GM18511 (cell line): ENCODE results near the gene HTRA2.

ENCODE experiments used
- ATAC-seq: cut with Tn5 transposase; IDR thresholded peaks from one replicate; pipeline ENCODE4 v1.9.1; 2021; ENCODE audit warnings: mild to moderate bottlenecking, moderate library complexity; ENCODE audit not compliant: unreplicated experiment

Gene HTRA2

DNA sequence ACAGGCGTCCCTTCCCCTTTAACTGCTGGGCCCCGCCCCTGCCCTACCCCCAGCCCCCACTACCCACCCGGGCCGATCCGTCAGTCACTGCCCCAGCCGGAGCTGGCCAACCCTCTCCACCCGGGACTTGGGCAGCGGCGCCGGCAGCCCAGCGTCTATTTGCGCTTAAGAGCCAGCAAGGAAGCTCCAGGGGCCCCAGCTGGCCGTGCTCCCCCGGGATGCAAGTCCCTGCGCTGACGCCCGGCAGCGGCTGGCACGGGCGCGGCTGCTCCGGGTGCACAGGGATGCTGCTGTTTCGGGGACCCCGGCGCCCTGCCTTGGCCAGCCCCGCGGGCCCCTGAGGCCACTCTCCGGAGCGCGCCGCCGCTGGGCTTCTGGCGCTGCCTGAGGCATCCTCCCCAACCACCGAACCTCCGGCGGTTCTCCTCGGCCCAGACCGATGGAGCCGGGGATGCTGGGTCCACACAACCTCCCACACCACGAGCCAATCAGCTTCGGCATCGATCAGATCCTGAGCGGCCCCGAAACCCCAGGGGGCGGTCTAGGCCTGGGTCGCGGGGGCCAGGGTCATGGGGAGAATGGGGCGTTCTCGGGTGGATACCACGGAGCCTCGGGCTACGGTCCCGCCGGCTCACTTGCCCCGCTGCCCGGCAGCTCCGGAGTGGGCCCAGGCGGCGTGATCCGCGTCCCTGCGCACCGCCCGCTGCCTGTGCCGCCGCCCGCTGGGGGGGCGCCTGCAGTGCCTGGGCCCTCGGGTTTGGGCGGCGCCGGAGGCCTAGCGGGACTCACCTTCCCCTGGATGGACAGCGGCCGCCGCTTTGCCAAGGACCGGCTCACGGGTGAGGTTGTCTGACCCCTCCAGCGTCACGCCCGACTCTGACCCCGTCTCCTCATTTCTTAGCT lies 15.1 kb upstream of the HTRA2 start, which contains the start of gene TLX2:
Gene TLX2, plus strand, starts transcription at position 83 of the 903 bp plus-strand sequence. Its CDS starts 357 bp downstream, at position 440.
- ATAC-seq = no peak

- no peak for ATAC-seq
Observed at GRCh38 chr2:74515271-74515980, 14.3 kb upstream of the HTRA2 start.

DNA sequence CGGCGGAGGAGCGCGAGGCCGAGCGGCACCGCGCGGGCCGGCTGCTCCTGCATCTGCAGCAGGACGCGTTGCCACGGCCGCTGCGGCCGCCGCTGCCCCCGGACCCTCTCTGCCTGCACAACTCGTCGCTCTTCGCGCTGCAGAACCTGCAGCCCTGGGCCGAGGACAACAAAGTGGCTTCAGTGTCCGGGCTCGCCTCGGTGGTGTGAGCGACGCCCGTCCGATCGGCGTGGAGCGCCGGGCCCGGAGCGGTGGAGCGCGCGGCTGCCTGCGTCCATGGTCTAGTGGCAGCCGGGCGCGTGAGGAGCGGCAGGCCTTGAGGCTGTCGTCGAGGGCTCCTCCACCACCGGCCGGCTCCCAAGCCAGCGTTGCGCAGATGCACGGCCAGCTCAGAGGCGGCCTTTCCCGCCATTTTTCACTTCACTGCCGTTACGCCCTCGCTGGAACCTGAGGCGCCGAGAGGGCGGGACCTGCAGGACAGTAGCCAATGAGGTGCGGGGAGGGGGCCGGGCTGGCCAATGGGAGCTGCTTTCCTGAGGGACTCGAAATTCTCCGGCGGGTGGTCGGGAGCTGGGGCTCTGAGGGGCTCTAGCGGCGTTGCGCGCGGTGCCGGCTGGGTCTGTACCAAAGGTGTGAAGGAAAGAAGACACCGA lies 13.6 kb upstream of the HTRA2 start:
- ATAC-seq = peak; percentile 63

DNA sequence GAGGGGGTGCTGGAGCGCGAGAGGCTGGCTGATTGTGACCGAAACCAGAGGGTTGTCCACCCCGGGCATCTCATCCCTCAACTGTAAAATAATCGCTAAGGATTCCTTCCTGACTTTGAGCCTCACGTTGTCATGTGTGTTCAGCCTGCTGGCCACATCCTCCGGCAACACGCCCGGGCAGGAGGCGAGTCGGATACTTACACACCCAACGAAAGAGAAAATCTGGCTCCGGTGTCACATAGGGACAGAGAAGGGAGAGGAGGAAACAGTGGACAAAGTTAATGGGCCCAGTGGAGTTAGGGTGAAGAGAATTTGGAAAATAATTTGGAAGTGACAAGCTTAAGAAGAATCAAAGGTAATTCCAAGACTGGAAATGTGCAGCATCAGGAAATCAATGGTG lies 13.1 kb upstream of the HTRA2 start:
- no peak for ATAC-seq

DNA sequence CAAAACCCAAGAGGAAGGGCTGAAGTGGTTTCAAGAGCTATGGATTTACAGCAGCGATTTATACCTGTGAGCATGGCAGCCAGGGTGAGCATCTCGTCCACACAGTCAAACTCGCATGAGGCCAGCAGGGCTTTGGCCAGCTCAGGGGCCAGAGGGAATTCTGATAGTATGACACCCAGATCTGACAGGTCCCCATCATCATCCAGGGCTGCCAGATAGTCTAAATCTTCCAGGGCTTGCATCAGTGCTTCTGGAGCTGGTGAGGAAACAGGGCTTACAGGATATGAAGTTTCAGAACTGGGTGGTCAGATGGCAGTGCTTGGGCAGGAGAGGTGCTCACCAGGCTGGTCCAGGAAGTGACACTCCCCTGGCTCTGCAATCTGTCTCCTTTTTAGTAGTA lies 7.2 kb upstream of the HTRA2 start:
- no peak for ATAC-seq

GRCh38 chr2:74524005-74524404 lies 5.7 kb upstream of the HTRA2 start:
- ATAC-seq = no peak

GRCh38 chr2:74524955-74525716 lies 4.6 kb upstream of the HTRA2 start:
- no peak for ATAC-seq

DNA sequence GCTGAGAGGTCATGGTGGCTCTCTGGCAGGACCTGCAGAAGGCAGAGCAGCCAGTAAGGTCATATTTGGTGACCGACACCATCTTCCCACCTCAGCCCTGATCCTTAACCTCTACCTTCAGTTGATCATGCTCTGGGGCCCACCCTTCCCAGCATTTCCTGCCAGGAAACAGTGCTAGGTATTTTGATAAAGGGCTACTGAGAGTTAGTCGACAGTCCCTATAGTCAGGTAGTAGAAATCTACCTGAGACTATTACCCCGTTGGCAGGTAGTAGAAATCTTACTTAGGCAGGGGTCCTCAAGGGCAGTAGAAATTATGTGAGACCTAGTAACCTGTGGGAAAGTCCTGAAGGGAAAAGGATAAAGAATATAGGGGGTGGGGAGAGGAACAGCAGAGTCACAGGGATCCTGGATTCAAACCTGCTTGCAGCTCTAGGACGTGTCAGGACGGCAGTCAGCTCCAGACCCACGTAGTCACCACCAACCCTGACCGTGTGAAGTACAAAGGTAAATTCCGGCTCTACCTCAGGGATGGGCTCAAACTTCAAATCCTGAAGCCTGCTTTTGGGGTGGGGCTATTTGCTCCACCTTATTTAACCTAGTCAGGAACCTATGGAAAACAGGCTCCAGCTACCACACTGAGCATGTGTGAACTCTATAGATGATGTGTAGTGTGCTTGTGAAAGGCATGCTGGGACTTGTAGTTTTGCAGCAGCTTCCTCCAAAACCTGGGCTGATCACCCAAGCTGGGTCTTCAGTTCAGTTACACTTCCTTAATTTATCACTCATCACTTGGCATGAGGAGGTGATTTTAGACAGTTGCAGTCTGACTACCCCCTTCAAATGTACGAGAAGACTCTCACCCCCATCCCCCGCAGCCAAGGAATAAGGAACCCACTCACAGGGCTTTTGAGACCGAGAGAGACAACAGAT lies 3.8 kb upstream of the HTRA2 start, which contains the start of gene DQX1:
Gene DQX1, minus strand, starts transcription at position 515 of the 932 bp plus-strand sequence. Its CDS starts 502 bp downstream, at position 13.
- no peak for ATAC-seq

- ATAC-seq = no peak
Observed at GRCh38 chr2:74526649-74527230, 3.0 kb upstream of the HTRA2 start.

GRCh38 chr2:74527741-74528140 lies 2.0 kb upstream of the HTRA2 start:
- no peak for ATAC-seq

DNA sequence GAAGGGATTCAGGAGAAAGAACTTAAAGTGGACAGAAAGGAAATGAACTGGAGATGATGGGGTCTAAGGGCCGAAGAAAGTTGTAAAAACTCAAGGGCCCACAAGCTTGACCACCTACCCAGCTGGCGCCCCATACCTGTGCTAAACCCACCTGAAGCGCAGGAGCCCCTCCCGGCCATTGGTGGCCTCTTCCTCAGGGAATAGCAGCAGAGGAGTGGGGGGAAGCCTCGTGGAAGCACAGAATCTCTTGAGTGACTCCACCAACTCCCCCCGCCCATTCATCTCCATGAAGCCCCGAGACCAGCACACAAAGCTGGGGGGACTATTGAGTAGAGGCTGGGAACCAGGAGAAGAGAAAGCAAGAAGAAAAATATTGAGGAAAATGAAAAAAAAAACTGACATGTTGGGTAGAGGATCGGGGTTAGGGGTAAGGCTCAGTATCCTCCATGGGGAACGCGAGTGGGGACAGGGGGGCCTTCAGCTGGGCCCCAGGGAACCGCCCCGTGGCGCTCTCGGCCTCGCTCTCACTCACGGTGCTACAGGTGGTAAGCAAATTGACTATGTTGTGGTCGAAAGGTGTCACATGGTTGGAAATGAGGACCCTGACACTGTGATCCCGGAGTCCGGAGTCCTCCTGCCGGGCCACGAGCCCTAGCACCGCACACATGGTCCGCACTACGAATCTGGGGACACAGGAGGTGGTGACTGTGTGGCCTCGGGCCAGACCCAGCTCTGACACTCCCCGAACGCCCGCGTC lies 955 bp upstream of the HTRA2 start:
- ATAC-seq = peak; percentile 6

GRCh38 chr2:74530239-74531187 lies 780 bp downstream of the HTRA2 start:
- peak; percentile 33 for ATAC-seq

- no peak for ATAC-seq
Observed at GRCh38 chr2:74531666-74532065, 1.9 kb downstream of the HTRA2 start.

GRCh38 chr2:74532222-74532621 lies 2.5 kb downstream of the HTRA2 start:
- no peak for ATAC-seq

DNA sequence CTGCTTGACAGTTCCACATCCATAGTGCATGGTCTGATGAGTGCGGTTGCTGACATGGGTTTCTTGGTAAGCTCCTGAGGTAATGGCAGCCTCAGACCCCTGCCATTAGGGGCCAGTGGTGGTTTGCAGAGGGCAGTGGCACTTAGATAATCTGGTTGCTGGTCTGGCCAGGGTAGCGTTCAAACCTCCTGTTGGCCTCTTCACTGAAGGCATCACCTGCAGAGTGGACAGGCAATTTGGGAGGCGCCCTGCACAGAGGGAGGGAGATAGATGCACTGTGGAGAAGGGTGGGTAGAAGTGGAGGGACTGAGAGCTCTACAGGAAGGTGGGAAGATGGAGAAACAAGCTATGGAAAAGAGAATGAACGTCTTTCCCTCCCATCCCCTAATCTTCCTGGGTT lies 3.7 kb downstream of the HTRA2 start:
- no peak for ATAC-seq

DNA sequence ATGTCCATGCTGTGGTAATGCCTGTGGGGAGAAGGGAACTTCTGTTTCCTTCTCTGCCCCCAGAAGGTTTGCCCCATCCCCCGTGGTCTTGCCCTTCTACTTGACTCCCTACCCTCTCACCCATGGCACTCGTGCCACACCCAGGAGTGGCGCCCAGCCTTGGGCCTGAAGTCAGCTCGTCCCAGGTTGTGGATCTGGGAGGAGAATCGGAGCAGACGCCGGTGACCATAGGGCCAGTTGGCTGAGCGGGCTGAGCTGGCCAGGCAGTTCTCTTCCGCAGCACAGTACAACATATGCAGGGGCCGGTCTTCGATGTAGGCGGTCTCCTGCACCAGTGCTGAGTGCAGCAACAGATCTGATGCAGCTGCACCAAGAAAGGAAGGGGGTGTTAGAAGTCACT lies 4.7 kb downstream of the HTRA2 start:
- ATAC-seq = no peak

- ATAC-seq = no peak
Observed at GRCh38 chr2:74535440-74535965, 5.8 kb downstream of the HTRA2 start.
